ENCODE data around the gene LENG8. TPM values are rescaled to one million over a fixed set of nuclear protein-coding genes. Genes with fewer than 3 reads are reported as not detected.
A peak's percentile ranks its signal among the peaks of the same experiment; 100 is the strongest.

LENG8 gene
- polyA plus RNA-seq, 1 donor from 2014 or later = 24.2 TPM

DNA sequence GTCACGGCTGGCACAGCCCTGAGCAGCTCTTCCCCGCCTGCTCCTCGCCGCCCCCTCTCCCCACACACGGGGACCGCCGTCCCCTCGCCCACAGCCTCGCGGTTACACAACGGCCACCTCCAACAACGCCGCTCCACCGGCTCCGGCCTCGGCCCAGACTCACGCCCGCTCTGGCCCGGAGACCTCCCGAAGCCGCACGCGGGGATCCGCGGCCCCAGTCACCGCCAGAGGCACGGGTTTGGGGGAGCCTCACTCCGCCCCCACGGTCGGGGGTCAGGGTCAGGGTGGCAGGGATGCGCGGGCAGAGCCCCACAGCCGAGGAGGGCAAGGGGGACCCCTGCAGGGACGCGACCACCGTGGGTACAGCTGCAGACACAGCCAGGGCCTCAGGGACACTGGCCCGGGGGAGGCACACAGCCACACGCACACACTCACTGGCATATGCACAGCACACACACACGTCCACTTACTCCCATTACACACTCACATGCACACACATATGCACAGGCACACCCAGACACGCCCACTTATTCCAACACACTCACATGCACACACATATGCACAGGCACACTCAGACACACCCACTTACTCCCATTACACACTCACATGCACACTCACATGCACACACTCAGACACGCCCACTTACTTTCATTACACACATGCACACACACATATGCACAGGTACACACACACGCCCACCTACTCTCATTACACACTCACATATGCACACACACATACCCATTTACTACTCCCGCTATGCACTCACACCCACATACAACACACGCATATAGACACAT is 32.1 kb upstream of the LENG8 start:
- H3K4me2 ChIP-seq (ENCODE audit: low read length) = peak overlapping the region; percentile 96
- no peaks in the 10 kb centered on the region for H3K36me3 ChIP-seq (ENCODE audit: insufficient read depth, low read length)
- no peak for TF ChIP-seq RAD21 (conservative IDR thresholded peaks at IDR 0.05)
- TF ChIP-seq, protein P1, sequence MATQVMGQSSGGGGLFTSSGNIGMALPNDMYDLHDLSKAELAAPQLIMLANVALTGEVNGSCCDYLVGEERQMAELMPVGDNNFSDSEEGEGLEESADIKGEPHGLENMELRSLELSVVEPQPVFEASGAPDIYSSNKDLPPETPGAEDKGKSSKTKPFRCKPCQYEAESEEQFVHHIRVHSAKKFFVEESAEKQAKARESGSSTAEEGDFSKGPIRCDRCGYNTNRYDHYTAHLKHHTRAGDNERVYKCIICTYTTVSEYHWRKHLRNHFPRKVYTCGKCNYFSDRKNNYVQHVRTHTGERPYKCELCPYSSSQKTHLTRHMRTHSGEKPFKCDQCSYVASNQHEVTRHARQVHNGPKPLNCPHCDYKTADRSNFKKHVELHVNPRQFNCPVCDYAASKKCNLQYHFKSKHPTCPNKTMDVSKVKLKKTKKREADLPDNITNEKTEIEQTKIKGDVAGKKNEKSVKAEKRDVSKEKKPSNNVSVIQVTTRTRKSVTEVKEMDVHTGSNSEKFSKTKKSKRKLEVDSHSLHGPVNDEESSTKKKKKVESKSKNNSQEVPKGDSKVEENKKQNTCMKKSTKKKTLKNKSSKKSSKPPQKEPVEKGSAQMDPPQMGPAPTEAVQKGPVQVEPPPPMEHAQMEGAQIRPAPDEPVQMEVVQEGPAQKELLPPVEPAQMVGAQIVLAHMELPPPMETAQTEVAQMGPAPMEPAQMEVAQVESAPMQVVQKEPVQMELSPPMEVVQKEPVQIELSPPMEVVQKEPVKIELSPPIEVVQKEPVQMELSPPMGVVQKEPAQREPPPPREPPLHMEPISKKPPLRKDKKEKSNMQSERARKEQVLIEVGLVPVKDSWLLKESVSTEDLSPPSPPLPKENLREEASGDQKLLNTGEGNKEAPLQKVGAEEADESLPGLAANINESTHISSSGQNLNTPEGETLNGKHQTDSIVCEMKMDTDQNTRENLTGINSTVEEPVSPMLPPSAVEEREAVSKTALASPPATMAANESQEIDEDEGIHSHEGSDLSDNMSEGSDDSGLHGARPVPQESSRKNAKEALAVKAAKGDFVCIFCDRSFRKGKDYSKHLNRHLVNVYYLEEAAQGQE (IDR thresholded peaks at IDR 0.05; ENCODE audit: borderline replicate concordance) = no peak
- TF ChIP-seq SMC3 (conservative IDR thresholded peaks at IDR 0.05; ENCODE audit: poor library complexity) = no peak
- no peak for TF ChIP-seq EP300 (conservative IDR thresholded peaks at IDR 0.05; ENCODE audit: poor library complexity, severe bottlenecking)
- TF ChIP-seq MXI1 (conservative IDR thresholded peaks at IDR 0.05; ENCODE audit: poor library complexity, severe bottlenecking) = no peak
- no peak for TF ChIP-seq POLR2AphosphoS5 (IDR thresholded peaks at IDR 0.05)
- TF ChIP-seq, protein P2, sequence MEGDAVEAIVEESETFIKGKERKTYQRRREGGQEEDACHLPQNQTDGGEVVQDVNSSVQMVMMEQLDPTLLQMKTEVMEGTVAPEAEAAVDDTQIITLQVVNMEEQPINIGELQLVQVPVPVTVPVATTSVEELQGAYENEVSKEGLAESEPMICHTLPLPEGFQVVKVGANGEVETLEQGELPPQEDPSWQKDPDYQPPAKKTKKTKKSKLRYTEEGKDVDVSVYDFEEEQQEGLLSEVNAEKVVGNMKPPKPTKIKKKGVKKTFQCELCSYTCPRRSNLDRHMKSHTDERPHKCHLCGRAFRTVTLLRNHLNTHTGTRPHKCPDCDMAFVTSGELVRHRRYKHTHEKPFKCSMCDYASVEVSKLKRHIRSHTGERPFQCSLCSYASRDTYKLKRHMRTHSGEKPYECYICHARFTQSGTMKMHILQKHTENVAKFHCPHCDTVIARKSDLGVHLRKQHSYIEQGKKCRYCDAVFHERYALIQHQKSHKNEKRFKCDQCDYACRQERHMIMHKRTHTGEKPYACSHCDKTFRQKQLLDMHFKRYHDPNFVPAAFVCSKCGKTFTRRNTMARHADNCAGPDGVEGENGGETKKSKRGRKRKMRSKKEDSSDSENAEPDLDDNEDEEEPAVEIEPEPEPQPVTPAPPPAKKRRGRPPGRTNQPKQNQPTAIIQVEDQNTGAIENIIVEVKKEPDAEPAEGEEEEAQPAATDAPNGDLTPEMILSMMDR (IDR thresholded peaks at IDR 0.05; ENCODE audit: poor library complexity, severe bottlenecking) = no peak
- no peak for TF ChIP-seq TAF1 (IDR thresholded peaks at IDR 0.05; ENCODE audit: low read depth)
- no peak for TF ChIP-seq EZH2 (IDR thresholded peaks at IDR 0.05; ENCODE audit: borderline replicate concordance, insufficient read depth, low read length, poor library complexity, severe bottlenecking)
- H3K79me2 ChIP-seq (replicated peaks; ENCODE audit: insufficient read depth, low read length) = peaks cover 41% of the 10 kb centered on the region
- no peaks in the 10 kb centered on the region for H3K9me2 ChIP-seq (ENCODE audit: insufficient read depth, low read length)
- H4K20me1 ChIP-seq (ENCODE audit: insufficient read depth) = no peaks in the 10 kb centered on the region
- H3K9ac ChIP-seq (ENCODE audit: low read length) = peak overlapping the region; percentile 82
- peak overlapping the region; percentile 88 for H3K4me3 ChIP-seq (ENCODE audit: low read length)
- H3K9me3 ChIP-seq (ENCODE audit: low read length) = no peaks in the 10 kb centered on the region
- H2AFZ ChIP-seq (ENCODE audit: low read depth, low read length) = no peak overlapping the region
- peak overlapping the region; percentile 66 for H3K27ac ChIP-seq (ENCODE audit: low read length)
- H3K27me3 ChIP-seq (ENCODE audit: insufficient read depth, low read depth, low read length) = no peaks in the 10 kb centered on the region
- no peaks in the 10 kb centered on the region for H3F3A ChIP-seq (ENCODE audit: insufficient read depth, low read length, poor library complexity, severe bottlenecking)

DNA sequence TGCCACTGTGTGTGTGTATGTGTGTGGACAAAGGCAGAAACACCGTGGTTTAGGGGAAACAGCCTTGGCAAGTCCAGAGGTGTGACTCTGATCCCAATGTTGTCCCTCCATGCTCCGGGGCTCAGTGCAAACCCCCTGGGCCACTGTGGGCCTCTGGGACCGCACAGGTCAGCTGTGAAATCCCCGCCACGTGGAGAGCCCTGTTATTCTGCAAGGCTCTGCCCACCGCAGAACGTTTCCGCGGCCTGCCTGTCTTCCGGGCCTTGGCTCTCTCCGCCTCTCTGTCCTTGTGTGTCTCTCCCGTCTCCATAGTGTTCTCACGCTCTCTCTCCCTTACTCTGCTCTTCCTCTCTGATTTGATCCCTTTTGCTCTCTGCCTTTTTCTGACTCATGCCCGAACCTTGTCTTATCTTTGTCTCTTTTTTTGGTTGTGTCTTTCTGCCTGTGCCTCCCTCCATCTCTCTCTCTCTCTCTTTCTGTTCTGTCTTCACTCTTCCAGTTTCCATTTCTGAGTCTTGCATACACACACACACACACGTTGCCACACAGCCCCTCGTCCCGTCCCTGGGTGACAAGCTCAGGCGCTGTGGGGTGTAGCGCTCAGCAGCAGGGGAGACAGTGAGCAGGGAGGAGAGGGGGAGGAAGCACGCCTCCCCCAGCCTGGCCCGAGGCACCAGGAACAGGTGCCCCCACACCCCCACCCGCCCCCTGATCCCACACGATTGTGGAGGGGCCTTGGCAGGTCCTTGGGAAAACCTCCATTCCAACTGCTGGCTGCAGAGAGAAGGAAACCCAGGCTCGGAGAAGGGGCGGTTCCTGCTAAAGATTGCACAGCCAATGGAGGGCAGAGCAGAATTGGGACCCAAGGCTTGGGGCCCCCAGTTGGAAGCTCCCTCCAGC is 30.7 kb upstream of the LENG8 start:
- Histone ChIP-seq H3F3A (ENCODE audit: insufficient read depth, low read length, poor library complexity, severe bottlenecking) (no peaks in the 10 kb centered on the region), H2AFZ (ENCODE audit: low read depth, low read length) (peak overlapping the region; percentile 51), H3K36me3 (ENCODE audit: insufficient read depth, low read length) (no peaks in the 10 kb centered on the region), H3K4me3 (ENCODE audit: low read length) (peak overlapping the region; percentile 88), H3K27me3 (ENCODE audit: insufficient read depth, low read depth, low read length) (no peaks in the 10 kb centered on the region), H3K4me2 (ENCODE audit: low read length) (peak overlapping the region; percentile 51), H3K9me2 (ENCODE audit: insufficient read depth, low read length) (no peaks in the 10 kb centered on the region), H3K9ac (ENCODE audit: low read length) (peak overlapping the region; percentile 57), H3K79me2 (replicated peaks; ENCODE audit: insufficient read depth, low read length) (peaks cover 41% of the 10 kb centered on the region), H3K27ac (ENCODE audit: low read length) (peak overlapping the region; percentile 66), H3K9me3 (ENCODE audit: low read length) (no peaks in the 10 kb centered on the region), H4K20me1 (ENCODE audit: insufficient read depth) (no peaks in the 10 kb centered on the region)
- TF ChIP-seq TAF1 (IDR thresholded peaks at IDR 0.05; ENCODE audit: low read depth) = no peak
- TF ChIP-seq POLR2AphosphoS5 (IDR thresholded peaks at IDR 0.05) = peak; percentile 5
